Loucy (cell line): ENCODE results near the gene DTNB.

Experiments used
- EZH2phosphoT487 ChIP-seq: fragments of 200-600 bp; IDR thresholded peaks from 2 replicates; pipeline ENCODE4 v1.6.1; 2018; ENCODE audit warnings: antibody characterized with exemption, mild to moderate bottlenecking, moderate library complexity, borderline replicate concordance
- TF ChIP-seq, protein P1 (sequence below): fragments of 200-600 bp; sonication (generic); conservative IDR thresholded peaks from 2 replicates; pipeline ENCODE4 v1.5.1; 2014; ENCODE audit warnings: mild to moderate bottlenecking, antibody characterized with exemption, low read length

DNA sequence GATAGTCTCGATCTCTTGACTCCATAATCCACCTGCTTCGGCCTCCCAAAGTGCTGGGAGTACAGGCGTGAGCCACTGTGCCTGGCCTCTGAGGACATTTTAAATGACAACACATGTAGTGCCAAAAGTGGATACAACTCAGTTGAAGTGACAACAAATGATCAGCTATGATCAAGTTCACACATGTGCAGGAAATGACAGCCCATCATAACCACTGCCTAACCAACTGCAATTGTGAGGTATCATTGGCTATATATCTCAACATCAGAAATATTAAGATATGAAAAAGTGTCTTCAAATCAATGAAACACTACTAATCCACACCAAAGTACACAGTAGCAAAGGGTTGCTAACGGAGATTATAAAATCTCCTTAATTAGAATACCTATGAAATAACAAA lies 84.8 kb downstream of the DTNB start:
- TF ChIP-seq, protein P1, sequence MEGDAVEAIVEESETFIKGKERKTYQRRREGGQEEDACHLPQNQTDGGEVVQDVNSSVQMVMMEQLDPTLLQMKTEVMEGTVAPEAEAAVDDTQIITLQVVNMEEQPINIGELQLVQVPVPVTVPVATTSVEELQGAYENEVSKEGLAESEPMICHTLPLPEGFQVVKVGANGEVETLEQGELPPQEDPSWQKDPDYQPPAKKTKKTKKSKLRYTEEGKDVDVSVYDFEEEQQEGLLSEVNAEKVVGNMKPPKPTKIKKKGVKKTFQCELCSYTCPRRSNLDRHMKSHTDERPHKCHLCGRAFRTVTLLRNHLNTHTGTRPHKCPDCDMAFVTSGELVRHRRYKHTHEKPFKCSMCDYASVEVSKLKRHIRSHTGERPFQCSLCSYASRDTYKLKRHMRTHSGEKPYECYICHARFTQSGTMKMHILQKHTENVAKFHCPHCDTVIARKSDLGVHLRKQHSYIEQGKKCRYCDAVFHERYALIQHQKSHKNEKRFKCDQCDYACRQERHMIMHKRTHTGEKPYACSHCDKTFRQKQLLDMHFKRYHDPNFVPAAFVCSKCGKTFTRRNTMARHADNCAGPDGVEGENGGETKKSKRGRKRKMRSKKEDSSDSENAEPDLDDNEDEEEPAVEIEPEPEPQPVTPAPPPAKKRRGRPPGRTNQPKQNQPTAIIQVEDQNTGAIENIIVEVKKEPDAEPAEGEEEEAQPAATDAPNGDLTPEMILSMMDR = no peak
- TF ChIP-seq EZH2phosphoT487 = no peak
